Heart left ventricle (tissue), 16 donors: ENCODE measurements around the gene PDX1. TPM values are rescaled to one million over a fixed set of nuclear protein-coding genes. Genes with fewer than 3 reads are reported as not detected.

ENCODE experiments used
- ATAC-seq, 4 donors: fragments of 200-7000 bp; cut with Tn5 transposase; one replicate each; pipeline ENCODE4 v1.9.1; 2020 to 2022; ENCODE audit warnings: moderate library complexity in 4 of 4, mild to moderate bottlenecking in 3 of 4, moderate number of reproducible peaks in 1 of 4
- DNase-seq, 5 donors: peaks; one replicate each; pipeline ENCODE4 v3.0.0-alpha.2; 2020
- H3K27ac ChIP-seq, 12 donors: fragments of 200-600 bp; sonication (generic) in 4 of 12; one replicate each; pipeline versions ENCODE4 v1.5.0 to v1.8.0; 2016 to 2022; ENCODE audit warnings: mild to moderate bottlenecking in 2 of 12
- H3K27me3 ChIP-seq, 9 donors: fragments of 200-600 bp; sonication (generic) in 2 of 9; one replicate each; pipeline versions ENCODE4 v1.5.1 to v1.8.0; 2016 to 2022; ENCODE audit warnings: mild to moderate bottlenecking in 3 of 9
- H3K36me3 ChIP-seq, 9 donors: fragments of 200-600 bp; sonication (generic) in 2 of 9; one replicate each; pipeline versions ENCODE4 v1.5.0 to v1.8.0; 2018 to 2022; ENCODE audit warnings: mild to moderate bottlenecking in 2 of 9
- H3K4me1 ChIP-seq, 12 donors: fragments of 200-600 bp; sonication (generic) in 4 of 12; one replicate each; pipeline versions ENCODE4 v1.5.0 to v1.8.0; 2016 to 2022; ENCODE audit warnings: mild to moderate bottlenecking in 3 of 12
- H3K4me3 ChIP-seq, 12 donors: fragments of 200-600 bp; sonication (generic) in 4 of 12; one replicate each; pipeline versions ENCODE4 v1.5.0 to v1.8.0; 2017 to 2022; ENCODE audit warnings: mild to moderate bottlenecking in 9 of 12, moderate library complexity in 4 of 12
- H3K9me3 ChIP-seq, 12 donors: fragments of 200-600 bp; sonication (generic) in 4 of 12; one replicate each; pipeline versions ENCODE4 v1.5.0 to v1.8.0; 2016 to 2022; ENCODE audit warnings: mild to moderate bottlenecking in 1 of 12
- POLR2A ChIP-seq, 2 donors: fragments of 450-650 bp; IDR thresholded peaks; one replicate each; pipeline ENCODE4 v1.6.1; 2017; ENCODE audit warnings: antibody characterized with exemption in 2 of 2, mild to moderate bottlenecking in 2 of 2, moderate library complexity in 2 of 2
- WGBS, 4 donors: extraction: QIAGEN DNeasy Blood & Tissue Kit in 2 of 4; methylation state at CpG; one replicate each; pipeline versions ENCODE4 v1.1.5 to v1.1.7; 2013 to 2018; 5-methylcytosine and 5-hydroxymethylcytosine counted together
- intact Hi-C, 10 donors: fragments of 100-400 bp; cut with DNase I; formaldehyde crosslinking; loops; one replicate each; pipeline versions ENCODE4 v1.11.1 to v1.14.2; 2022
- polyA plus RNA-seq, 2 donors: library from polyadenylated mRNA; stranded (reverse); fragments of 200-250 nt; gene quantifications; one replicate each; pipeline ENCODE4 v1.2.3, GENCODE V29; 2013
- total RNA-seq, 9 donors: library from RNA; depleted of rRNA in 2 of 9; stranded (reverse); fragments of >200 nt in 2 of 9; fragmentation: NEBNext Ultra II Directional in 3 of 9; extraction: Animal tissue kit (Norgen Biotek cat#: 25700) in 3 of 9; gene quantifications; one replicate each; pipeline versions ENCODE4 v1.1.0 to v1.2.4, GENCODE V29; 2016 to 2023
- TF ChIP-seq, protein P1 (sequence below), 12 donors: fragments of 200-600 bp; sonication (generic) in 4 of 12; IDR thresholded peaks; one replicate each; pipeline versions ENCODE4 v1.5.0 to v1.8.0; 2018 to 2022; ENCODE audit warnings: antibody characterized with exemption in 12 of 12, mild to moderate bottlenecking in 5 of 12
- donor health status: ischemic (EF 13 %, LVEDD 7.1; RV severe dilation, severe dysfunction).
- donor health status: healthy with polysubstance abuse.
- donor health status: DM: no; HTN: yes; CAD: no.
- donor health status: DM: no; HTN: no; CAD: no.
- donor health status: ischemic (EF 25% LVEDD 6.9; RV normal size, moderate dysfunction).
- donor health status: ischemic (EF 25% LVEDD 5.7; RV mildly dilated, moderate dysfunction).
- donor health status: healthy.
- donor health status: DM: yes; HTN: yes; CAD: no.
- donor health status: ischemic (EF 35%, LVEDD 5.7; RV mildly dilated, moderate dysfunction).
- donor health status: nonischemic (EF 11% LVEDD 7.7; RV severe dilation, severe dysfunction).
- donor health status: DM: yes; HTN: yes; CAD: no.
- donor health status: PGD.
- donor health status: ischemic (EF 29% LVEDD 5.4; RV normal size, mild dysfunction).
- donor health status: nonischemic (EF 23%, LVEDD 6.1; RV moderate dilation, normal function).

Gene PDX1
- total and polyA plus RNA-seq, 11 donors: not detected

DNA sequence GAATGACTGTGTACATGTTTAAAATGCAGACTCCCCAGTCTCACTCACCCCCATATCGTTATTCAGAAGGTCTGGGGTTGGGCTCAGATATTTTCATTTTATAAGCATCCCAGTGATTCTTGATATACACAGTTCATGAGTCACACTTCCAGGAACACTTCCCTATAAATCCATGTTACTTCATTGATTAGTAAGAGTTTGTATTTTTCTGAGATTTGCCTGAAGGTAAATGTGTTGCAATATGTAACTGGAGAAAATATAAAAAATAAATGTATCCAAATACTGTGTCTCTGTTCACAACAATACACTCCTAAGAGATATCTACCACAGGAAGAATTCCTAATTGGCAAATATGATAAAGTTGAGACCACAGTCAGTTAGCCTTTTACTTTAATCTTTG is 6.6 kb upstream of the PDX1 start:
- H3K4me1 ChIP-seq: peaks cover 0 to 12% (median 5%) of the 10 kb centered on the region in 12 donors
- no peak for TF ChIP-seq POLR2A (IDR thresholded peaks at IDR 0.05)
- TF ChIP-seq, protein P1, sequence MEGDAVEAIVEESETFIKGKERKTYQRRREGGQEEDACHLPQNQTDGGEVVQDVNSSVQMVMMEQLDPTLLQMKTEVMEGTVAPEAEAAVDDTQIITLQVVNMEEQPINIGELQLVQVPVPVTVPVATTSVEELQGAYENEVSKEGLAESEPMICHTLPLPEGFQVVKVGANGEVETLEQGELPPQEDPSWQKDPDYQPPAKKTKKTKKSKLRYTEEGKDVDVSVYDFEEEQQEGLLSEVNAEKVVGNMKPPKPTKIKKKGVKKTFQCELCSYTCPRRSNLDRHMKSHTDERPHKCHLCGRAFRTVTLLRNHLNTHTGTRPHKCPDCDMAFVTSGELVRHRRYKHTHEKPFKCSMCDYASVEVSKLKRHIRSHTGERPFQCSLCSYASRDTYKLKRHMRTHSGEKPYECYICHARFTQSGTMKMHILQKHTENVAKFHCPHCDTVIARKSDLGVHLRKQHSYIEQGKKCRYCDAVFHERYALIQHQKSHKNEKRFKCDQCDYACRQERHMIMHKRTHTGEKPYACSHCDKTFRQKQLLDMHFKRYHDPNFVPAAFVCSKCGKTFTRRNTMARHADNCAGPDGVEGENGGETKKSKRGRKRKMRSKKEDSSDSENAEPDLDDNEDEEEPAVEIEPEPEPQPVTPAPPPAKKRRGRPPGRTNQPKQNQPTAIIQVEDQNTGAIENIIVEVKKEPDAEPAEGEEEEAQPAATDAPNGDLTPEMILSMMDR (IDR thresholded peaks at IDR 0.05): no peak
- 67 to 78% (median 70%) methylated on average over 1 of the region's 1 CpG for WGBS, 4 donors
- H3K4me3 ChIP-seq: no peak overlapping the region
- intact Hi-C loops: no loop called here
- H3K36me3 ChIP-seq: no peaks in the 10 kb centered on the region
- DNase-seq (no peak), ATAC-seq (no peak)
- H3K27me3 ChIP-seq: peaks cover 22 to 98% (median 75%) of the 10 kb centered on the region in 9 donors
- no peak overlapping the region for H3K27ac ChIP-seq
- H3K9me3 ChIP-seq: no peaks in the 10 kb centered on the region

DNA sequence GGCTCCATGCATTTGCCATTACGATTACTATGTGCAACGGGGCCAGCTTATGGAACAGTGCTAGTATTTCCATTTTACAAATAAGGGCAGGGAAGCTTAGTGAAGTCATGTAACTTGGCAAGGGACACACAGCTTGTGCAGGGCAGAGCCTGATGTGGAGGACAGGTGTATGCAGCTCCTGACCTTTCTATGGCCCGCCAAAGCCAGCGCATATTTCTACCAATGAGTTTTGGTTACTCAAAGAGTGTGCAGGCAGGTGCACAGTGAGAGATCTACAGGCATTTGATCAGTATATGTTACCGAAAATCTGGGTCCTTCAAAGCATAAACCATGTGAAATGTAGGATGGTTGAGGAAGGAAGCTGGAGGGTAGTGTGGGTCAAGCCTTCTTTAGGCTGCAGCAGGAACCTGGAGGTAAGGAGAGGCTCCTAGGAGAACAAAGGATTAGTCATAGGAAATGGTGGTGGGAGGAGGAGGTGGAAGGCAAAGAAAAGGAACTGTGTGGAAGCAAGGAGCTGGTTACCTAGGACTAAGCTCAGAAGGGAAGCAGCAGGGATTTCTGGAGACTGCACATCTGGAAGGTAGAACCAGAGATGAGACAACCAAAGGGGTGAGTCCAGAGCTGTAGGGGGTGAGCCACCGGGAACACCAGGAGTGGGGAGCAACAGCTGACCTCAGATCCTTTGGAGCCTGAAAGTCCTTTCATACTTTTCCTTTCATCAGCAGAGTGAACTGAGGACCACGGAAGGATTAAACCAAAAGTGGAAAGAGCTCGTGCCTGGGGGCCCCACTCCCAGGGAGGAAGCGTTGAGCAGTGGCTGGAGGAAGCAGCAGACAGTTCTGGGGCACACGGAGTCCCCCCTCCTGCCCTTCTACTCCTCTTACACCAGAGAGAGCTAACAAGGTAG is 4.2 kb upstream of the PDX1 start:
- 48 to 55% (median 51%) methylated on average over 10 of the region's 10 CpGs for whole genome bisulfite sequencing, 4 donors
- H3K27me3 ChIP-seq: peaks cover 39 to 98% (median 86%) of the 10 kb centered on the region in 9 donors
- ATAC-seq (no peak), DNase-seq (no peak)
- no peaks in the 10 kb centered on the region for H3K36me3 ChIP-seq
- intact Hi-C loops: no loop called here
- TF ChIP-seq, protein P1 (IDR thresholded peaks at IDR 0.05): no peak
- no peak for TF ChIP-seq POLR2A (IDR thresholded peaks at IDR 0.05)
- peaks cover 0 to 28% (median 14%) of the 10 kb centered on the region in 12 donors for H3K4me1 ChIP-seq
- H3K4me3 ChIP-seq: no peak overlapping the region
- no peaks in the 10 kb centered on the region for H3K9me3 ChIP-seq
- H3K27ac ChIP-seq: no peak overlapping the region

DNA sequence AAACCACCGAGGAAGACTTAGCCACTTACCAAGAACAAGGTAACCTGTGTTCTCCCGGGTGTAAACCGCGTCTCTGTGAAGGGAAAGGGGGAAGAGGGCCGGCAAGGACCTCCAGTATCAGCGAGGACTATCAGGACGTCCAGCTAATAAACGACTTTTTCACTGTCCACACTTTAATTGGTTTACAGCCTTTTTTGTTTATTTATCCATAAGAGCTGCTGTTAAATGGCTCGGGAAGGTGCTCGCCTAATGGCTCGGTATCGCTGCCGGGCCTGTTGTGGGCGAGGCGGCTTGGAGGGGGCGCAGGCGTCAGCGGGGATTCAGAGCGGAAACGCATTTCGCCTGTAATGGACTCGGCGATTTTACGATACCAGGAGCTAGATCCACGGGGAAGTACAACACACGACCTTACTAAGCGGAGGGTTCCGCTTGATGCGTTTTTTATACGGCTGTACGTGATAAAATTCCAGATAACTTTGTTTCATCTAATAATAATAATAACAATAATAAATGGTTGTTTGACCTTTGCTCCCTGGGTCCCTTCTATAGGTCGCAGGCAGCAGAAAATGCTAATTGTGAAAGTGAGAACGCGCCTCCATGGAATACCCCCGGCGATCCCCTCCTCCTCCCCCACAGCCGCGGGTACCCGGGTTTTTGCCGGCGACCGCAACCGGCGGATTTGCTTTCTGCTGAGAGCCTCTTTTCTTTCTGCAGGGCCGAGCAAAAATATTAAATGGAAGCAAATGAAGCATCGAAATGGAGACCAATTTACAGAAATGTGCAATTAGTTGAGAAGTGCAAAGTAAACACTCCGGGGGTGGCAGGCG is 2.5 kb upstream of the PDX1 start:
- no peak overlapping the region for H3K4me3 ChIP-seq
- DNase-seq (no peak), ATAC-seq (no peak)
- no peak overlapping the region for H3K27ac ChIP-seq
- H3K4me1 ChIP-seq: peaks cover 0 to 44% (median 25%) of the 10 kb centered on the region in 12 donors
- WGBS, 4 donors: 3 to 5% (median 4%) methylated on average over 48 of the region's 48 CpGs
- no peaks in the 10 kb centered on the region for H3K36me3 ChIP-seq
- peaks cover 57 to 100% (median 98%) of the 10 kb centered on the region in 9 donors for H3K27me3 ChIP-seq
- intact Hi-C loops: no loop called here
- TF ChIP-seq, protein P1 (IDR thresholded peaks at IDR 0.05): no peak
- no peak for TF ChIP-seq POLR2A (IDR thresholded peaks at IDR 0.05)
- H3K9me3 ChIP-seq: no peaks in the 10 kb centered on the region
